ENCODE measurements around the gene PEMT.

DNA sequence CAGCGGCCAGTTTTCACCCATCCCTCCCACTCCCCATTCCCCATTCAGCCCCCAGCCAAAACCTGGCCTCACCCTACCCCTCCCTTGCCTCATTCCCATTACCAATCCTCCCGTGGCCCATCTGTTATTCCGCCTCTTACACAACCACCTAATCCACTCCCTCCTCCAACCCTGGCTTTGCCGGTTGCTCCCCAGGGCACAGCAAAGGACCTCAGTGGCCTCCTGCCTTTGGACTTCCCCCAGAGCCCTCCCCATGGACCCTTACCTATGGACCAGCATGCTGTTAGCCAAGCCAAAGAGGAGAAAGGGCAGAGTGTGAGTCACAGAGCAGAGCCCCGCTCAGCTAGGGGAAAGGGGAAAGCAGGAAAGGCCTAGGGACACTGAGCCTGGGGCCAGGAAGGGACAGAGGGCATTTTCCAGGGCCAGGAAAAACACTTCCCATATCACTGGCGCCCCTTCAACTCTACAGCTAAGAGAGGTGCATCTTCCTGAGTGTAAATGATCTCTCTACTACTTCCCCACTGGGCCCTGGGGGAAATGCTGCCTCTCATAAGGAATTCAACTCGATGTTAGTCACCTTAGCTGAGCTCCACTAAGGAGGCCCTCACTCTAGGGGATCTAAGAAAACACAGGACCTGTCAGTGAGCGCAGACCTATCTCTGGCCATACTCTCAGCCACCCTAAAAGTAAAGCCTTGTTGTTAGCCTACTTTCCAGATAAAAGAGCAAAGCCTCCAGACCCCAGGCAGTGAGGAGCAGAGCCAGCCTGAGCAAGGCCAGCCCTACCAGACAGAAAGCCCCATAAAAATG, 10.6 kb downstream of the PEMT start:
- TF ChIP-seq POLR2A (IDR thresholded peaks at IDR 0.05; ENCODE audit: low read length) (no peak), BHLHE40 (IDR thresholded peaks at IDR 0.05; ENCODE audit: low read depth, low read length) (no peak), HDAC2 (IDR thresholded peaks at IDR 0.05) (no peak), HMGXB4 (CRISPR knock-in tag; IDR thresholded peaks at IDR 0.05; ENCODE audit: borderline replicate concordance) (no peak), EHMT2 (IDR thresholded peaks at IDR 0.05; ENCODE audit: low read depth) (no peak), CHD4 (IDR thresholded peaks at IDR 0.05; ENCODE audit: borderline replicate concordance) (no peak)
- TF ChIP-seq, protein P1, sequence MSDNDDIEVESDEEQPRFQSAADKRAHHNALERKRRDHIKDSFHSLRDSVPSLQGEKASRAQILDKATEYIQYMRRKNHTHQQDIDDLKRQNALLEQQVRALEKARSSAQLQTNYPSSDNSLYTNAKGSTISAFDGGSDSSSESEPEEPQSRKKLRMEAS (IDR thresholded peaks at IDR 0.05), result no peak
